Fibroblast of lung (primary cell): ENCODE data around the gene NOX4.
"Not testable (repeated sequence)": the region's sequence is repeated elsewhere in the genome, so short reads cannot be mapped to it uniquely, and the experiment has no call there.

Experiments used
- CTCF ChIP-seq, 2 donors: IDR thresholded peaks in 1 of 2; conservative IDR thresholded peaks in 1 of 2; 1 replicate in 1 of 2; 2 replicates in 1 of 2; pipeline ENCODE4 v1.5.1; 2011 to 2012; ENCODE audit warnings: low read length in 2 of 2, control low read depth in 1 of 2, inconsistent platforms in 1 of 2, low read depth in 1 of 2, mild to moderate bottlenecking in 1 of 2
- EZH2 ChIP-seq: IDR thresholded peaks from 2 replicates; pipeline ENCODE4 v1.5.1; 2012; ENCODE audit warnings: low read length, control low read depth, mild to moderate bottlenecking; ENCODE audit errors: missing control alignments

- not testable (repeated sequence) for TF ChIP-seq CTCF (conservative IDR thresholded peaks at IDR 0.05 in 1 of 2, IDR thresholded peaks at IDR 0.05 in 1 of 2; ENCODE audit: low read depth in 1 of 2, low read length in 2 of 2); EZH2
Measured at GRCh38 chr11:89359208-89359607, 132.0 kb downstream of the NOX4 start.
